SK-N-MC (cell line): Measurements from ENCODE around the gene GRIA4.

Source experiments
- EZH2 ChIP-seq: fragments of 200-600 bp; sonication (generic); IDR thresholded peaks from one replicate; pipeline ENCODE4 v1.6.1; 2017; ENCODE audit warnings: antibody characterized with exemption
- POLR2AphosphoS5 ChIP-seq: IDR thresholded peaks from 2 replicates; pipeline ENCODE4 v1.6.1; 2012; ENCODE audit warnings: mild to moderate bottlenecking, low read depth, low read length, borderline replicate concordance

DNA sequence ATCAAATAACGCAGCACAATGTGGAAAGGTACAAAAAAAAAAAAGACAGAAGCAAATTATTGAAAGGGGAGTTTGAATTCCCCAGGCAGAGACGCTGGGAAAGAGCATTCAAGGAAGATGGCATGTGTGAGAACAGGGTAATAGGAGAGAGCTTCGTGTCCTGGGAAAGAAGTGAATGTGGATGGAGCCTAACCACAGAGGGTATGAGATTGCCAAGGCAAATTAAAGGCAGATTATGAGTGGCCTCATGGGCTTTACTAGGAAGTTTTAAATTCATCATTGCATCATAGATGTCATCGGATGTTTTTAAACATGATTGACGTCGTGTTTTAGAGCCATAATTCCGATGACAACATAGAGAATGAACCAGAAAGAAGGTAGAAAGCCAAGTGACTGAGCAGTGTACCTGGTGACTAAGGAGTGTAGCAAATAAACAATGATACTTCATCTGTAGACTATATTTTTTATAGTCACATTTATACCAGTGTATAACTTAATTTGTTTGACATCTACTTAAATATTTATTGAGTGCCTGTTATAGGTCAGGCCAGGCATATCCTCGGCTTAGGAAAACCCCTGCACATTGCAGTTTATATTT lies 260.7 kb downstream of the GRIA4 start:
- TF ChIP-seq EZH2 (no peak), POLR2AphosphoS5 (no peak)
